GM23248 (cell line): ENCODE results near the gene TRMT1.

Experiments
- EZH2 ChIP-seq: fragments of 200-600 bp; sonication (generic); IDR thresholded peaks from 2 replicates; pipeline ENCODE4 v1.6.1; 2018; ENCODE audit warnings: antibody characterized with exemption, mild to moderate bottlenecking; ENCODE audit not compliant: insufficient read depth, poor library complexity, severe bottlenecking
- EZH2phosphoT487 ChIP-seq: fragments of 200-600 bp; sonication (generic); IDR thresholded peaks from 2 replicates; pipeline ENCODE4 v1.6.1; 2018; ENCODE audit warnings: antibody characterized with exemption, moderate library complexity, mild to moderate bottlenecking, low read depth; ENCODE audit not compliant: insufficient read depth

GRCh38 chr19:13104848-13105711, 11.5 kb downstream of the TRMT1 start:
- TF ChIP-seq EZH2 (no peak), EZH2phosphoT487 (no peak)
